ENCODE data around the gene PLOD3. TPM values are rescaled to one million over a fixed set of nuclear protein-coding genes. Genes with fewer than 3 reads are reported as not detected.

PLOD3 gene
- total and polyA plus RNA-seq, 9 of the 15 experiments (the other 6 are each of a cell fraction or from before 2014, with no cell fraction given) = 2.8 to 101 (median 30.9) TPM

GRCh38 chr7:101217388-101218235, at the start of gene PLOD3, which contains the start of gene ZNHIT1 (continued):
- TF ChIP-seq ZNF785 (CRISPR knock-in tag; IDR thresholded peaks at IDR 0.05) (no peak), ZNF146 (CRISPR knock-in tag; IDR thresholded peaks at IDR 0.05; ENCODE audit: unreplicated experiment) (no peak), EP400 (IDR thresholded peaks at IDR 0.05) (peak; percentile 72; the same call in 1 of the 2 replicates), SLC30A9 (CRISPR knock-in tag; IDR thresholded peaks at IDR 0.05) (no peak), LEF1 (IDR thresholded peaks at IDR 0.05) (0 out of 2 replicates have a peak, but pooled peaks have one; percentile 33), SIRT6 (IDR thresholded peaks at IDR 0.05; ENCODE audit: low read depth, low read length) (no peak), ZNF24 (IDR thresholded peaks at IDR 0.05) (no peak), HBP1 (CRISPR knock-in tag; IDR thresholded peaks at IDR 0.05) (0 out of 2 replicates have a peak, but pooled peaks have one; percentile 21), HDAC2 (IDR thresholded peaks at IDR 0.05) (no peak), SNAPC5 (CRISPR knock-in tag; IDR thresholded peaks at IDR 0.05) (no peak), ZNF584 (CRISPR knock-in tag; IDR thresholded peaks at IDR 0.05; ENCODE audit: low read depth) (peak; percentile 50; the same call in 1 of the 2 replicates), JUND (IDR thresholded peaks at IDR 0.05; ENCODE audit: borderline replicate concordance, low read depth, low read length) (peak; percentile 33; the same call in 1 of the 2 replicates), JUND (tag; IDR thresholded peaks at IDR 0.05; ENCODE audit: borderline replicate concordance, low read depth, low read length) (peak; percentile 75; the same call in 2 of the 3 replicates), FOSL1 (tag; conservative IDR thresholded peaks at IDR 0.05) (peak; percentile 87), SMAD4 (CRISPR knock-in tag; conservative IDR thresholded peaks at IDR 0.05) (peak; percentile 90)

Measured in K562 (cell line).